DMS153 (cell line): ENCODE measurements around the gene ANKS3.
"Not testable (repeated sequence)": the region's sequence is repeated elsewhere in the genome, so short reads cannot be mapped to it uniquely, and the experiment has no call there.

Experiments used
- DNase-seq: peaks from one replicate; lab custom pipeline; 2025; lab: John Stamatoyannopoulos, UW

Gene ANKS3

DNA sequence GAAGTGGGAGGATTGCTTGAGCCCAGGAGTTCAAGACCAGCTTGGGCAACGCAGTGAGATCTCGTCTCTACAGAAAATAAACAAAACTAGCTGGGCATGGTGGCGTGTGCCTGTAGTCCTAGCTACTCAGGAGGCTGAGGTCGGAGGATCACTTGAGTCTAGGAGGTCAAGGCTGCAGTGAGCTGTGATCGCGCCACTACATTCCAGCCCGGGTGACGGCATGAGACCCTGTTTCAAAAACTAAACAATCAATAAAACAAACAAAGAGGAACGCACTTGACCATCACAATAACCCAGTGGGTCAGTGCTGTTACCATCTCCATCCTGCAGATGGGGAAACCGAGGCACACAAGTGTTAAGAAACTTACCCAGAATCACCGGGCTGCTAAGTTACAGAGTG lies 19.2 kb upstream of the ANKS3 start:
- DNase-seq: no peak

DNA sequence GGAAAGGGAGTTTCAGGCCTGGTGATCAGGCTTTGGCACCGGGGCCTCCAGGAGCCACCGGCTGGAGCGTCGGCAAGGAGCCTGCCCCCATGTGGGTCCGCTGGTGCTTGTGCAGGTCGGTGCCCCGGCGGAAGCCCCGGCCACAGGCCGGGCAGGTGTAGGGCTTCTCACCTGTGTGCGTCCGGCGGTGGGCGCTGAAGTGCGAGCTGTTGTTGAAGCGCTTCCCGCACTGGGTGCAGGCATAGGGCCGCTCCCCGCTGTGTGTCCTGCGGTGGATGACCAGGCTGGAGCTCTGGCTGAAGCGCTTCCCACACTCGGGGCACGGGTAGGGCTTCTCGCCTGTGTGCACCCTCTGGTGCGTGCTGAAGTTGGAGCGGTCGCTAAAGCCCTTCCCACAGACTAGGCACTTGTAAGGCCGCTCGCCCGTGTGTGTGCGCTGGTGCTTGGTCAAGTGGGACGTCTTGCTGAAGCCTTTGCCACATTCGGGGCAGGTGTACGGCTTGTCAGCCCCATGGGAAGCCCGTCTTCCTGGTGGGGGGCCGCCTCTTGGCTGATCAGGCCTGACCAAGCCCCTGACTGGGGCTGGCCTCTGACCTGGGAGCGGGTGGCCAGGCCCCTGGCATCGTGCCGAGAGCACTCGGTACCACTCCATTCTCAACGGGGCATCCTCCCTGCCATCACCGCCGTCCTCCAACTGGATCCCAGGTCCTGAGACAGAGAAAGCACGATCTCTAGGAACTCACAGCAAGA lies 18.5 kb upstream of the ANKS3 start:
- no peak for DNase-seq

DNA sequence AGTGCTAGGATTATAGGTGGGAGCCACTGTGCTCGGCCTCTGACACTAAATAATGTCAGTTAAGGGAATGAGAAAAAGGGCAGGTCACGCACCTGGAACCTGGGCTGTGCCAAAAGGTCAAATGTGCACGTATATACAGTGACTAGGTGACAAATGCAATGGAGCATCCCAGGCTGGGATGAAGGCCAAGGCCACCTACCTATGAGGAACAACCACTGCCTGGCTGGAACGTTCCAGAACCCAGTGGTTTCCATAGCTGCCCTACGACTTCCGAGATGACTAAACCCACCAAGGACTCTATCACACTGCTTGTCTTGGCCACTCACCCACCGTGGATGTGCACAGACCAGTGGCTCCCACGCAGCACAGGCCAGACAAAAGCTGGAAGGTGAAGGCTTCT lies 16.8 kb upstream of the ANKS3 start:
- DNase-seq: no peak

DNA sequence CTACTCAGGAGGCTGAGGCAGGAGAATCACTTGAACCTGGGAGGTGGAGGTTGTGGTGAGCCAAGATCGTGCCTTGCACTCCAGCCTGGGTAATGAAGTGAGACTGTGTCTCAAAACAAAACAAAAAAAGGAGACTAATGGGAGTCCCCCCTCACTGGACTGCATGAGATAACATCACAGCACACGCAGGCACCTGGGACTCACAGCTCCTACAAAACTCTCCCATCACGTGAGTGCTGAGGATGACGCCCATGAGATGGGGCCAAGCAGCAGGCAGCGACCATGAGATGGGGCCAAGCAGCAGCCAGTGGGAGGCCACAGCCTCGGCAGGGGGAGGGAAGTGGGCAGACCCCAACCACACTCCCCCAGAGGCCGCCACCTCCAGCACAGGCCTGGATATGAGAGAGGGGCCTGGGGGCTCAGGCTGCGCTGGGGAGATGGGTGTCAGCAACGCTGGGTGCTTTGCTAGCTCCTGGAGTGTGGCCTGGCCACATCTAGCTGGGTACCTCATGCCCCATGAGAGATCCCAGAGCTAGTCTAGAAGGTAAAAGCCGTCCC lies 15.7 kb upstream of the ANKS3 start:
- no peak for DNase-seq

DNA sequence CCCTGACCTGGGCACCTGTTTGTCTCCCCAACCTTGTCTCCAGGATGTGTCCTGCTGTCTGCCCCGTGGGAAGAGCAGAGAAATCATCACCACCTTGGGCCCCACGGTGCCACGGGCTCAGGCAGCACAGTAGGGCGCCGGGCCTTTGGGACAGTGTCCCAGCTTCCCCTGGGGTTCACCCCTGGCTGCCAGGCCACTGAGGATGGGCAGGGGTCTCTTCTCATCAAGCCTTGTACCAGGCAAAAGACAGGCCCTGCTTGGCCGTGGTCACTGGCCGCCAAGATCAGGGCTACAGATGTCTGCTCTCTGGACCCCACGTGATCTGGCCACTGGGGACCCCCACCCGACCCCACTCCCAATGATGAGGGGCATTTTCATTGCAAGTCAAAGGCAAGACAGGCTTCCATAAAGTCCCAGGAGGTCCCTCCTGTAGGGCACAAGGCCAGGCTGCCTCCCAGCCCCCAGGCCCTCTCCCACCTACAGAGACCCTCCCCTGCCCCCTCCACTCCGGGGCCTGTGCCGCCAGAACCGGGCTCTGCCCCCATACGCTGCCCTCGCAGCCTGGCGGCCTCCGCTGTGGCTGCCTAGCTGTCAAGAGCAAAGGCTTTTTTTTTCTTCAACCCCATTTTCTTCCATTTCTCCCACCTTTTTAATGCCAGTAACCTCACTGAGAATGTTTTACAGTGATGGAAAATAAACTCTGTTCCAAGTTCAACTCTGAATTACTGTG lies 14.8 kb upstream of the ANKS3 start:
- DNase-seq: no peak

DNA sequence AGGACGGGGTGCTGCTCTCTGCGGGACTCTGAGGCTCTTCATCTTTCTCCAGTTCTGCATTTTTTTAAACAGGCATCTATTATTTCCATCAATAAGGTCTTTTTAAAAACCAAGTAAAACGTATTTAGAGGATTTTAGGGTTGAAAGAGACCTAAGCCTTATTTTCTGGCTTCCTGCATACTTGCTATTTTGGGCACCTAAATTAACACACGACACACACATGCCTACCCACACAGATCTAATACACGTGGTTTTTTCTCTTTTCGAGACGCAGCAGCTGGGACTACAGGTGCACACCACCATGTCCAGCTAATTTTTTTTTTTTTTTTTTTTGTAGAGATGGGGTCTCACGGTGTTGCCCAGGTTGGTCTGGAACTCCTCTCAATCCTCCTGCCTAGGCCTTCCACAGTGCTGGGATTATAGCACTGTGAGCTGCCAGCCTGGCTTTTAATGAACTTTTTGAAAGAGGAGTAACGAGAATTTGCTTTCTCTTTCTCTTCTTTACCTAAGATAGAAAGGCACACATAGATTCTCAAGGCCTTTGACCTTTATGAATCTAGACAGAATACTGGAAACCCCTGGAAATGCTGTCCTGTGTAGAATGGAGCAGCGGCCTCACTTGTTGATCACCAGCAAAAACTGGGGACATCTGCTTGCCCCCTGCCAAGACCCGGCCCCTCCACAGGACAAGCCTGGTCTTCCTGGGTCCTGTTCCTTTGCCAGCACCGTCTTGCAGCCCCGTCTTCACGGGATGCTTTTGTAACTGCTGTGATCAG lies 14.0 kb upstream of the ANKS3 start:
- DNase-seq: no peak

DNA sequence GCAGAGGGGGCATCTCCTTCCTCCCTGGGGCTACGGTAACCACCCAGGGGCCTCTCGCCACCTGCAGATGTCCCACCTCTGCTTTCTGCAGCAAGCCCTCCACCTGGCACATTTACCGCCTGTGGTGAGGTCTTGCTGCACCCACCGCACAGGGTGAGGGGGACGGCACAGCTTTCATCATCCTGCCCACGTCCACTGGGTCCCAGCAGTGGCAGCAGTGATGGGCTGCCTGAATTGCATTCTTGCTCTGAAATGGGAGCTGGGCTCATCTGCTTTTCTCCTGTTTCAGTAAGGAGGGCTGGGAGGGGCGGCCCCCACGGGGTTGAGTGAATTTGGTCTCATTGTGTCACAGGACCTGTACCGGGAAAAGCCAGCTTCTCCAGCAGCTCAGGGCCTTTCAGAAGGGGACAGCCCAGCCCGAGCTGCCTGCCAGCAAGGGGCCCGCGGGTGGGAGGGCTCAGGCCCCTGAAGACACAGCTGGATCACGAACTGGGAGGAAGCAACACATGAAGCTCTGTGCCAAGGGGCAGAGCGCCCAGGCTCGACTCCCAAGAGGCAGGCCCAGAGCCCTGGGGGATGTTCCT lies 13.0 kb upstream of the ANKS3 start:
- no peak for DNase-seq

DNA sequence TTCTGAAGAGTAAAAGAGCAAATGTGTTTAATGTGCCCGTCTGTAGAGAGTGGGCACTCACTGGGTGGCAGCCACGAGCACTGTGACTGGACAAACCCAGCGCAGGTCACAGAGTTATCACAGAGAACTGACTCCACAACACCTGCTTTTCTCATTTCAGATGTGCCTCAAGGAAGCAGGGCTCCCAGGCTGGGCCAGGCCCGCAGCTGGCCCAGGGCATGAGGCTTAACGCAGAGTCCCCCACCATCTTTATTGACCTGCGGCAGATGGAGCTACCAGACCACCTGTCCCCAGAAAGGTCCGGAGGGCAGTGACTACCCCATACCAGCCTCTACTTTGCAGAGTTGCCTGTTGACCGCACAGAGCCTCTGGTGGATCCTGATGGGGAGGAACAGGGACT lies 12.1 kb upstream of the ANKS3 start:
- no peak for DNase-seq

DNA sequence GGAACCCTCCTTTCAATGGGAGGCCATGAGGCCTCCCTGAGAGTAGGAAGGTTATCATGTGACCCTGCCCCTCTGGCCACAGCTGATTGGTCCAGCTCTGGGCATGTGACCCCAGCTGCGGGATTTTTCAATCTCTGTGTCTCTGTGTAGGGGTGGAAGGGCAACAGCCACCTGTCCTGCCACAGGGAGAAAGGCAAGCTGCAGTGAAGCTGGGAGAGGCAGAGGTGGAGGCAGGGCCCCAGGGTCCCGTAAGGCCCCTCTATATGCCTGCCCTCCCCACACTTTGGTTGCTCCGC lies 11.2 kb upstream of the ANKS3 start:
- no peak for DNase-seq

DNA sequence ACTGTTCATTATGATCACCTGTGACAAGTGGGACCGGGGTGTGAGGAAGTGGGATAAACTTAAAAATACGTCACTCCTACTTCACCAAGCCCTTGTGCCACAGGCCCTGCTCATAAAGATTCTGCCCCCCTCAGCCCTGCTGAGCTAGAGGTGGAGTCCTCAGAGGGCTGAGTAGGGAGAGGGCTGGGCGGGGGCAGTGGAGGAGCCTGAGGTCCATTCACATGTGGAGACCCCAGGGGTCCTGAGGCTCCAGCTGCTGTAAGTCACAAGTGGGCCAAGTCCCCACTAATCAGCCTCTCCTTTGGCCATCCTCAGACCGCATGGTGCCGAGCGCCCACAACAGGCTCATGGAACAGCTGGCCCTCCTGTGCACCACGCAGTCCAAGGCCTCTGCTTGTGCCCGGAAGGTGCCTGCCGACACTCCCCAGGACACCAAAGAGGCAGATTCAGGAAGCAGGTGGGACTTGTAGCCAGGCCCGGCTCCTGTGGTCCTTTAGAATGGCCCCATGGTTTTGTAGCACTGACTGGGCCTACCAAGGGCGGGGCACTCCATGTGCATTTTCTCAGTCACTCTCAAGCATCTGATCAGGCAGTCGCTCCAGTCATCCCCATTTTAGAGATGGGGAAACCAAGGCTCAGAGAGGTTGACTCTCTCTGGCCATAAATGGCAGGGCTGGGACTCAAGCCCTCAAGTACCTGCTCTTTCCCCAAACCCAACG lies 10.6 kb upstream of the ANKS3 start:
- no peak for DNase-seq

DNA sequence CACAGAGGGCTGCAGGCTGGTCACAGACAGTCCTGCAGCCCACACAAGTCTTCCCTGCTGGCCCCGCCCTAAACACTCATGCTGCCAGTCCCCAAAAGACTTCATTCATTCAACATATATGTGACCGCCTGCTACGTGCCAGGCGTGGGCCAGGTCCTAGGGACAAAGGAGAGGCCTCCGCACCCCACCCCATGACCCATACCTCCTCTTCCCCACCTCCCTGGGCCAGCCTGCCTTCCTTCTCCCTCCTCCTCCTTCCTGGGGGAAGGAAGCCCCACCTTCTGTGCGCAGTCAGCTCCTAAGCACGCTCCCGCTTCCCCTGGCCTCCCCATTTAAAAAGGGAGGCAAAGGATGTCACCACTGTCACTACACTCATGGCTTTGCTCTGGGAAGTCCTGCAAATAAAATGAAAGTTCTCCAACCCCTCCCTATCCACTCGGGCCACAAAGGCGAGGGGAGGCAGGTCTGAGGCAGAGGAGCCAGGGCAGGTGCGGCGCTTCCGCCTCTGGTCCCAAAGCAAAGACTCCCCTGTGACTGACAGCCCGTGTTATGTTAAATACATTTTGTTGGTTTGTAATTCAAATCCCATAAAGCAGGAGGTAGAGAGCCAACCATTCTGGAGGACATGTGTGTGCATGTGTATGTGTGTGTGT lies 9.3 kb upstream of the ANKS3 start:
- peak; percentile 5 for DNase-seq

DNA sequence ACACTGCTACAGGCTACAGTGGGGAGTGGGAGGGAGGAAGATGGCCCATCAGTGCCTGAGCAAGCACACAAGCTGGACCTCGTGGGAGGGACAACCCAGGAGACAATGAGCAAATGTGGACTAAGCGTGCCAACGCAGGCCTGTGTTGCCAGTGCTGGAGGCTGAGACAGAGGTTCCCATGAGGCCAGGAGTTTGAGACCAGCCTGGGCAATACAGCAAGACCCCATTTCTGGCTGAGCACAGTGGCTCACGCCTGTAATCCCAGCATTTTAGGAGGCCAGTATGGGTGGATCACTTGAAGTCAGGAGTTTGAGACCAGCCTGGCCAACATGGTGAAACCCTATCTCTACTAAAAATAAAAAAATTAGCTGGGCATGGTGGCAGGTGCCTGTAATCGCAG lies 4.3 kb upstream of the ANKS3 start:
- DNase-seq: not testable (repeated sequence)

DNA sequence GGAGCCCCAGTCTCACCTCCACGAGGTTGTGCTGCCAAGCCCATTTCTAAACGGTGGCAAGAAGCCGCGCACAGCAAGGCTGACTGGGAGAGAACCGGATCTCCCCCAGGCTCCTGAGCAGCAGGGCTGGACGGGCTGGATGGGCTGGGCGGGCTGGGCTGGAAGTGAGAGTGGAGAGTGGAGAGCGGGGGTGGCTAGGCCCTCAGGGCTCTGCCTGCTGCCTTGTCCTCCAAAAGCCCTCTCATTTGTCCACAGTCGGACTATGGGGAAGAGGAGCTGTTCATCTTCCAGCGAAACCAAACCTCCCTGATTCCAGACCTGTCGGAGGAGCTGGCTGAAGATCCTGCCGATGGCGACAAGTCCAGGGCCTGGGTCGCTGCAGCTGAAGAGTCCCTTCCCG lies 3.5 kb upstream of the ANKS3 start:
- DNase-seq: no peak

DNA sequence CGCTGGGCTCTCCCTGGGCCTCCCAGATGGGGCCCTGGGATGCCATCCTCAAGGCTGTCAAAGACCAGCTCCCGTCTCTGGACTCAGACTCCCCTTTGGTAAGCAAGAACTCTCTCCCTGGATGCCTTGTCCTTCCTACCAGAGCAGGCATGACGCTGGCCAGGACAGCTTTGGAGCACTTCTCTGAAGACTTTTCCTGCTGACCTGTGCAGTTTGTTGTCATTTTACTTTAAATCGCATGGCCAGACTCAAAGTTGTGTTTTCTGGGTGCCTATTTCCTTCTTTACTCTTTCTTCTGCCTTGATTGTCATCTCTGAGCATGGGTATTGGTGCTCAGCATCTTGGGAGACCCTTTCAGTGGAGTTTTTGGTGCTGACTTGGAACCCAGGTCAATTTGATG lies 2.5 kb upstream of the ANKS3 start:
- DNase-seq: no peak

DNA sequence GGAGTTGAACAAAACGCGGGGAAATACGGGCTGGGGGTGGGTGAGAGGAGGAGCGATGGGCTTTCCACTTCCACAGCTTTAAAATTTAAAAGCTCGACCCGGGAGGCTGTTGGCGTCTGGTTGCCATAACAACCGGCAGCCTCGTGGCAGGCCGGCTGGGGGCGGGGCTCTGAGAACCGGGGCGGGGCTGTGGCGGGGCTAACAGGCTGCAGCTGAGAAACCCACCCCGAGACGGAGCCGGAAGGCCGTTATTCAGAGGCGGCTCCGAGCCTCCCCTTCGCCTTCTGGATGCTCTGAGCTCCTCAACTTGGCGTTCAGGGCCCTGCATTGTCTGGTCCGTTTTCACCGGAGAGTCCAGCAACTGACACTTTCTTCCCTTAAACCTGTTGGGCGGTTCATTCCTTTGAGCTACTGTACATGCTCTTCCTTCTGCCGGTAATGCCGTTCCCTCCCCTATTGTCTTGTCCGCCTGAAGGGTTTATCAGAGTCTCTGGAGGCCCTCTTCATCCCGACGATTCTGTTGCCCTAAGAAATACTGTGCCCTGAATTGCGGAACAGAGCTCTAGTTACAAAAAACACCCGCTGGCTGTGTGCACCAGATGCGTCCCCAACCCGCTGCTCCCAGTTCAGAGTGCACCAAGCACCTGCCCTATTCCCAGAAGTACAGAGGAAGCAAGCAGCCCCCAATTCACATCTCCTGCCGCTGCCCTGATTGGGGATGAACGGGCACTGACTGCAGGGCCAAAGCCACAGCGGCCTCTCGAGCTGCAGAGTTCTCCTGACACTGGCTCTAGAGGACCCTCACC lies 862 bp upstream of the ANKS3 start:
- peak; percentile 46 for DNase-seq

DNA sequence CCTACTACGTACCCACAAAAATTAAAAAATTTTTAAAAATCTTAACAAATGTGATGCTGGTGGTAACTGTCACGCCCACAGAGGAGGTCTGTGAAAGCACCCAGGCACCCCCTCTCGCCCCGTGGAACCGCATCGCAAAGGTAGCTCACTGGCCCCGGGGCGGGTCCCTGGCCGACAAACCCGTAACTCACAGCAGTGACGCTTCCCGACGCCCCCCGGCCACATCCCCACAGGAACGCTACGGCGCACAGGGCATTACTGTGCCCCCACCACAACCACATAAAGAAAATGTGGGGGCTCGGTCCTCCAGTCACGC lies 366 bp downstream of the ANKS3 start:
- DNase-seq: no peak

DNA sequence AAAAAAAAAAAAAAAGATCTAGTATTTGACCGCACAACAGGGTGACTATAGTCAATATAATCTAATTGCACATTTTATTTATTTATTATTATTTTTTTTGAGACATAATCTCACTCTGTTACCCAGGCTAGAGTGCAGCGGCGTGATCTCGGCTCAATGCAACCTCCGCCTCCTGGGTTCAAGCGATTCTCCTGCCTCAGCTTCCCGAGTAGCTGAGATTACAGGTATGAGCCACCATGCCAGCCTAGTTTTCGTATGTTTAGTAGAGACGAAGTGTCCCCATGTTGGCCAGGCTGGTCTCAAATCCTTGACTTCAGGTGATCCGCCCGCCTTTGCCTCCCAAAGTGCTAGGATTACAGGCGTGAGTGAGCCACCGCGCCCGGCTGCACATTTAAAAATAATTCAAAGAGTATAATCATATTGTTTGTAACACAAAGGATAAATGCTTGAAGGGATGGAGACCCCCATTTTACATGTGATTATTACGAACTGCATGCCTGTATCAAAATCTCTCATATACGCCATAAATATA lies 794 bp downstream of the ANKS3 start:
- no peak for DNase-seq

DNA sequence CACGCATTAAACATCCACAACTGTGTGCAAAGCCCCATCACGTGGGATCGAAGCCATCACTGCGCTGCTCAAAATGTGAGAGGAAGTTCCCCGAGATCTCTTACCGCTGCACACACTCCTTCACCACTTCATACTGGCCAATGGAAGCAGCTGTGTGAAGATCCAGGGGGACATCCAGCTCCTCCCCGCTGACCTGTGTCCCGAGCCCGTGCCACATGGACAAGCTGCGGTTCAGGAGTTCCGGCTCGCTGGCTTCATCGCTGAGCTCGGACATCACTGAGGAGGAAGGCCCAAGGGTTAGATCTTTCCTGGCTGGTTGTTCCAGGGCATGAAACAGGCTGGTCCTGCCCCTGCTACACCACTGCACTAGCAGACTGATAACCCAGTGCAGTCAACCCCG lies 4.2 kb downstream of the ANKS3 start:
- DNase-seq: no peak

DNA sequence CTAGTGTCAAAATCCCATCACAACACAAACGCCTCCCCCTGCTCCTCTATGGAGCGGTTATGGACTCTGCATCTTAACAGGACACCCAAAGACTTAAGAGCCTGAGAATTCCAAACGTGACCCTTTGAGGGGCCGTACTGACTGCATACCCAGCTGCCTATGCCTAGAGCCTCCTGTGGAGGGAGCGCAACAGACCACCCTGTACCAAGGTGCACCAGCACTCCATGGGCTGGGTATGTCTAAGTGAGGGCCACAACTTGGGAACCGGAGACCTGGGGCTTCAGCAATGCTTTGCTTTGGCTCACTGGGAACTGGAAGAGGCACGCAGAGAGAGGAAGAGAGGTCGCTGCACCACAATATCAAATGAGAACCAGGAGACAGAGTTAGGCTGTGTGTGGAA lies 5.4 kb downstream of the ANKS3 start:
- DNase-seq: no peak

DNA sequence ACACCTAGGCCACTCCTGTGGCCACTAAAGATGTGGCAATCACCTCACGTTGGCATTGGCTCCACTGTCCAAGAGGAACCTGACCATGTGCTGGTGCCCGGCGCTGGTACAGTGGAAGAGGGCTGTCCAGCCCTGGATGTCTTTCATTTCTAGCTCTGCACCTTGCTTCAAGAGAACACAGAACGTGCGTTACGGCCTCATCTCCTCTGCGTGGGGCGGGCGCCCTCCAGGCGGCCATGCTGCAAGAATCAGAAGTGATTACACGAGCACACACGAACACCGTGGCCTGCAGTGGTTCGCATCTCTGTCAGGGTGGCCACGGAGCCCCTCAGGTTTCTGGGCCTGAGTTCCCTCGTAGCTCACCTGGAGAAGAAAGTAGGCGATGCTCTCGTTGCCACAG lies 7.5 kb downstream of the ANKS3 start:
- no peak for DNase-seq
